Measurements from ENCODE around the gene ATRN. TPM values are rescaled to one million over a fixed set of nuclear protein-coding genes. Genes with fewer than 3 reads are reported as not detected.
A peak's percentile ranks its signal among the peaks of the same experiment; 100 is the strongest.

Gene ATRN
- total RNA-seq, 1 experiment from 2014 or later: 28.3 TPM

- DNase-seq: no peak
- CTCF ChIA-PET: interaction anchor here (0.6 to 0.7 kb wide), 2 partner anchors 349 to 1645 kb away, joined by 4 to 6 read pairs; no protein-coding TSS in a partner anchor
- Mint-ChIP-seq H3K9me3 (ENCODE audit: low read depth, unreplicated experiment) (no peaks in the 10 kb centered on the region), H3K4me3 (ENCODE audit: low read depth, unreplicated experiment) (no peak overlapping the region), H3K4me1 (ENCODE audit: low read depth, unreplicated experiment) (no peaks in the 10 kb centered on the region), H3K27me3 (ENCODE audit: unreplicated experiment) (peaks cover 81% of the 10 kb centered on the region), H3K27ac (ENCODE audit: unreplicated experiment) (no peak overlapping the region), H3K36me3 (ENCODE audit: insufficient read depth, unreplicated experiment) (no peaks in the 10 kb centered on the region)
- no peak for TF ChIP-seq CTCF (IDR thresholded peaks at IDR 0.05; ENCODE audit: unreplicated experiment)
- no TSS peak for BruUV-seq (replicated peaks)
- intact Hi-C loops (cut with micrococcal nuclease; ENCODE audit: unreplicated experiment): no loop called here
These were observed 208.3 kb downstream of the ATRN start for GRCh38 chr20:3678856-3679720.

- no TSS peak for BruUV-seq (replicated peaks)
- CTCF ChIA-PET: interaction anchor here (0.7 kb wide), 1 partner anchor 1646 kb away, joined by 6 read pairs; no protein-coding TSS in a partner anchor
- intact Hi-C loops (cut with micrococcal nuclease; ENCODE audit: unreplicated experiment): no loop called here
- no peak for TF ChIP-seq CTCF (IDR thresholded peaks at IDR 0.05; ENCODE audit: unreplicated experiment)
- H3K36me3 Mint-ChIP-seq (ENCODE audit: insufficient read depth, unreplicated experiment): no peaks in the 10 kb centered on the region
- no peak overlapping the region for H3K27ac Mint-ChIP-seq (ENCODE audit: unreplicated experiment)
- H3K4me1 Mint-ChIP-seq (ENCODE audit: low read depth, unreplicated experiment): no peaks in the 10 kb centered on the region
- no peaks in the 10 kb centered on the region for H3K9me3 Mint-ChIP-seq (ENCODE audit: low read depth, unreplicated experiment)
- no peak overlapping the region for H3K4me3 Mint-ChIP-seq (ENCODE audit: low read depth, unreplicated experiment)
- no peak for DNase-seq
- H3K27me3 Mint-ChIP-seq (ENCODE audit: unreplicated experiment): peaks cover 81% of the 10 kb centered on the region
These were observed 209.2 kb downstream of the ATRN start for GRCh38 chr20:3679749-3680700.

DNA sequence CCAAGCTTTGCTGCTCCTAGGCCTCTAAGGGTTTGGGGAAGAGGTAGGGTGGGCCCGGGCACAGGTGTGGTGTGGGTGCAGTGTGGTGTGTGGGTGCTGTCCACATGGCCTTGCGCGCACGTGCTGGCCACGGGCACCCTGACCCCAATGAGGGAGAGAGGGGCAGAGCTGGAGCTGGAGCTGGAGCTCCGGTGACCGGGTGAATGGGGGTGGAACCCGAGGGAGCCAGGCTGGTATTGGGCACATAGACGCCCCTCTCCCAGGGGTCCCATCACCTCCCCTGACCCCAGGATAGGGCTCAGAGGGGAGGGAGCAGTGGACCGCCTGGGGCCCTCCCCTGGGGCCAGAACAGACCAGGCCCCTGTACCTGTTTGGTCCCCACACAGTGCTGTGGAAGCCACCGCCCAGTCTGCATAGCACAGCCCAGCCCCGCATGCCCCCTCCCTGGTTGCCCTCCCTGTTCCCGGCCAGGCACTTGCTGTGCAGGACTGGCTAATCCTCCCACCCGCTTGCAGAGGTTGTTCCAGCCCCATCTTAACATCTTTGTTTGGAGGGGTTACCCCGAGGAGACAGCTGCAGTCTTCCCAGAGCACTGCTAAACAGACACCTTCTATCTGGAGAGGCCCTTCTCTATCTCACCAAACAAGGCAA lies 210.0 kb downstream of the ATRN start:
- intact Hi-C loops (cut with micrococcal nuclease; ENCODE audit: unreplicated experiment): no loop called here
- Mint-ChIP-seq H3K27me3 (ENCODE audit: unreplicated experiment) (peaks cover 81% of the 10 kb centered on the region), H3K4me3 (ENCODE audit: low read depth, unreplicated experiment) (peak overlapping the region; percentile 46), H3K27ac (ENCODE audit: unreplicated experiment) (no peak overlapping the region), H3K9me3 (ENCODE audit: low read depth, unreplicated experiment) (no peaks in the 10 kb centered on the region), H3K36me3 (ENCODE audit: insufficient read depth, unreplicated experiment) (no peaks in the 10 kb centered on the region), H3K4me1 (ENCODE audit: low read depth, unreplicated experiment) (no peaks in the 10 kb centered on the region)
- TF ChIP-seq CTCF (IDR thresholded peaks at IDR 0.05; ENCODE audit: unreplicated experiment): no peak
- CTCF ChIA-PET: interaction anchor here (0.5 to 0.6 kb wide), 3 partner anchors 65 to 1296 kb away, joined by 3 to 5 read pairs (median 3); partner anchors contain the start of gene ADISSP
- DNase-seq: no peak
- BruUV-seq (replicated peaks): no TSS peak

DNA sequence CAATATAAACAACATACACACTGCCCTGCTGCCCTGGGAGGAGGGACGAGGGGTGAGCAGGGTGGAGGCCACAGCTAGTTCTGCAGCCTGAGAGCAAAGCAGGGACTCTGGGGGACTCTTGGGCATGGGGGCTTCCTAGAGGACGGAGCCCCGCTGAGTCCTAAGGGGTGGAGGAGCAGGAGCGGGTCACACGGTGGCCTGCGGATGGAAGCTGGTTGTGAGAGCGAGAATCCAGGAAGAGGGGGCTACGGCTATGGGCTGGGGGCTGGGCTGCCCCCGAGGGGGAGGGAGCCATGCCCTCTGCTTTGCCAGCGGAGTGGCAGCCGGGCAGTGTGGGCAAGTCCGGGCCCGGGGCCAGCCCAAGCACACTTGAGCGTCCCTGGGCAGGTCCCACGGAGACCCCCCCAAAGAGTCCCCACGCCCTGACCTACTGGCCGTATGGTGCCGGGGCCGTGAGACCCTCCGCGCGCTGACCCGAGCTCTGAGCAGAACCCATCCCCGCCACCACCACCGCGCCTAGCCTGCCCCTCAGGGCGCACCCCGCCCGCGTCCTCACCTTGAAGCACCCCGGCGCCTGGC lies 210.6 kb downstream of the ATRN start:
- intact Hi-C loops (cut with micrococcal nuclease; ENCODE audit: unreplicated experiment): no loop called here
- CTCF ChIA-PET: interaction anchor here (0.6 kb wide), 2 partner anchors 64 to 1297 kb away, joined by 3 to 5 read pairs; no protein-coding TSS in a partner anchor
- TF ChIP-seq CTCF (IDR thresholded peaks at IDR 0.05; ENCODE audit: unreplicated experiment): no peak
- peak overlapping the region; percentile 46 for H3K4me3 Mint-ChIP-seq (ENCODE audit: low read depth, unreplicated experiment)
- H3K4me1 Mint-ChIP-seq (ENCODE audit: low read depth, unreplicated experiment): no peaks in the 10 kb centered on the region
- no peak for DNase-seq
- no peak overlapping the region for H3K27ac Mint-ChIP-seq (ENCODE audit: unreplicated experiment)
- peaks cover 81% of the 10 kb centered on the region for H3K27me3 Mint-ChIP-seq (ENCODE audit: unreplicated experiment)
- H3K36me3 Mint-ChIP-seq (ENCODE audit: insufficient read depth, unreplicated experiment): no peaks in the 10 kb centered on the region
- no TSS peak for BruUV-seq (replicated peaks)
- H3K9me3 Mint-ChIP-seq (ENCODE audit: low read depth, unreplicated experiment): no peaks in the 10 kb centered on the region

Measured in Calu3 (cell line).